Mammary epithelial cell (primary cell): ENCODE measurements around the gene POC1A.

Experiments used
- CTCF ChIP-seq, 2 donors: IDR thresholded peaks in 1 of 2; conservative IDR thresholded peaks in 1 of 2; 2 replicates each; pipeline ENCODE4 v1.5.1; 2011 to 2012; ENCODE audit warnings: inconsistent platforms in 2 of 2, low read length in 2 of 2, mild to moderate bottlenecking in 2 of 2, control low read depth in 1 of 2, low read depth in 1 of 2; ENCODE audit not compliant: insufficient read depth in 1 of 2; ENCODE audit errors: extremely low read depth in 1 of 2
- EZH2 ChIP-seq: IDR thresholded peaks from 2 replicates; pipeline ENCODE4 v1.6.1; 2012; ENCODE audit warnings: low read length, inconsistent platforms, borderline replicate concordance

- TF ChIP-seq CTCF (conservative IDR thresholded peaks at IDR 0.05 in 1 of 2, IDR thresholded peaks at IDR 0.05 in 1 of 2; ENCODE audit: extremely low read depth in 1 of 2, insufficient read depth in 1 of 2, low read depth in 1 of 2, low read length in 2 of 2) (no peak), EZH2 (no peak)
These were observed 13.5 kb downstream of the POC1A start for GRCh38 chr3:52140769-52141168.
